HFFc6 (cell line): ENCODE measurements around the gene OSBPL8. TPM values are rescaled to one million over a fixed set of nuclear protein-coding genes. Genes with fewer than 3 reads are reported as not detected.
"Not testable (repeated sequence)": the region's sequence is repeated elsewhere in the genome, so short reads cannot be mapped to it uniquely, and the experiment has no call there.

Experiments
- DNase-seq: peaks from one replicate; pipeline ENCODE4 v3.0.0-alpha.2; 2018
- H3K27ac Mint-ChIP-seq: 2 replicates; pipeline ENCODE4 v1.8.0; 2020; ENCODE audit warnings: mild to moderate bottlenecking, mixed read lengths
- H3K27me3 Mint-ChIP-seq: 2 replicates; pipeline ENCODE4 v1.8.0; 2021; ENCODE audit warnings: mild to moderate bottlenecking, moderate library complexity, mixed read lengths; ENCODE audit not compliant: insufficient read depth
- H3K36me3 Mint-ChIP-seq: 2 replicates; pipeline ENCODE4 v1.8.0; 2021; ENCODE audit warnings: low read depth, mixed read lengths
- H3K4me1 Mint-ChIP-seq: 2 replicates; pipeline ENCODE4 v1.8.0; 2020; ENCODE audit warnings: low read depth, mixed read lengths
- H3K4me3 Mint-ChIP-seq: 2 replicates; pipeline ENCODE4 v1.8.0; 2020; ENCODE audit warnings: mild to moderate bottlenecking, moderate library complexity, mixed read lengths
- H3K9me3 Mint-ChIP-seq: 2 replicates; pipeline ENCODE4 v1.8.0; 2020; ENCODE audit warnings: mild to moderate bottlenecking, mixed read lengths
- total RNA-seq, 6 experiments: library from RNA; stranded (reverse); fragmentation: NEBNext Ultra II Directional; extraction: Animal tissue kit (Norgen Biotek cat#: 25700); gene quantifications; 2 replicates in 1 of 6; 3 replicates in 5 of 6; pipeline ENCODE4 v1.2.3, GENCODE V29; 2021
- TF ChIP-seq, protein P1 (sequence below): fragments of 200-600 bp; sonication (generic); IDR thresholded peaks from 2 replicates; pipeline ENCODE4 v1.5.0; 2021; ENCODE audit warnings: antibody characterized with exemption, mild to moderate bottlenecking

OSBPL8 gene
- total RNA-seq, 6 experiments from 2014 or later = 66.8 to 77.8 (median 71.1) TPM

DNA sequence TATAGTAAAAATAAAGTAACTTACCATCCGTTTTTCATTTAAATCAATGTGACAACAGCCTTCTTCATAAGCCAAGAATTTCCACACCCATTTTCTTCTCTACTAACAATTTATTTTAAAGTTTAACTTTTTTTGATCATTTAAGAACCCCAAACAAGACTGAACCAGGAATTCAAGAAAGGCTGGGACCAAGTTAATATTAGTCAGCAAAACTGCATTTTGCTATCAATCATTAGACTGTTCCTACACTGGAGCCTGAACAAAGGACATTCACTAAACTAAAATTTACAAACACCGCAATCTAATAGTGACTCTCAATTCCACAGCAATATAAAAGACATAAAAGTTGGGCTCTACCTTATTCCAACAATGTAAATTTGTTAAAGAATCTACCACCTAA is 73.6 kb downstream of the OSBPL8 start:
- DNase-seq = no peak
- Mint-ChIP-seq H3K4me1 (peaks cover 22% of the 10 kb centered on the region), H3K27ac (no peak overlapping the region), H3K36me3 (peaks cover 11% of the 10 kb centered on the region; the same call in 1 of the 2 replicates), H3K9me3 (no peaks in the 10 kb centered on the region), H3K4me3 (no peak overlapping the region), H3K27me3 (no peaks in the 10 kb centered on the region)
- TF ChIP-seq, protein P1, sequence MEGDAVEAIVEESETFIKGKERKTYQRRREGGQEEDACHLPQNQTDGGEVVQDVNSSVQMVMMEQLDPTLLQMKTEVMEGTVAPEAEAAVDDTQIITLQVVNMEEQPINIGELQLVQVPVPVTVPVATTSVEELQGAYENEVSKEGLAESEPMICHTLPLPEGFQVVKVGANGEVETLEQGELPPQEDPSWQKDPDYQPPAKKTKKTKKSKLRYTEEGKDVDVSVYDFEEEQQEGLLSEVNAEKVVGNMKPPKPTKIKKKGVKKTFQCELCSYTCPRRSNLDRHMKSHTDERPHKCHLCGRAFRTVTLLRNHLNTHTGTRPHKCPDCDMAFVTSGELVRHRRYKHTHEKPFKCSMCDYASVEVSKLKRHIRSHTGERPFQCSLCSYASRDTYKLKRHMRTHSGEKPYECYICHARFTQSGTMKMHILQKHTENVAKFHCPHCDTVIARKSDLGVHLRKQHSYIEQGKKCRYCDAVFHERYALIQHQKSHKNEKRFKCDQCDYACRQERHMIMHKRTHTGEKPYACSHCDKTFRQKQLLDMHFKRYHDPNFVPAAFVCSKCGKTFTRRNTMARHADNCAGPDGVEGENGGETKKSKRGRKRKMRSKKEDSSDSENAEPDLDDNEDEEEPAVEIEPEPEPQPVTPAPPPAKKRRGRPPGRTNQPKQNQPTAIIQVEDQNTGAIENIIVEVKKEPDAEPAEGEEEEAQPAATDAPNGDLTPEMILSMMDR = no peak

DNA sequence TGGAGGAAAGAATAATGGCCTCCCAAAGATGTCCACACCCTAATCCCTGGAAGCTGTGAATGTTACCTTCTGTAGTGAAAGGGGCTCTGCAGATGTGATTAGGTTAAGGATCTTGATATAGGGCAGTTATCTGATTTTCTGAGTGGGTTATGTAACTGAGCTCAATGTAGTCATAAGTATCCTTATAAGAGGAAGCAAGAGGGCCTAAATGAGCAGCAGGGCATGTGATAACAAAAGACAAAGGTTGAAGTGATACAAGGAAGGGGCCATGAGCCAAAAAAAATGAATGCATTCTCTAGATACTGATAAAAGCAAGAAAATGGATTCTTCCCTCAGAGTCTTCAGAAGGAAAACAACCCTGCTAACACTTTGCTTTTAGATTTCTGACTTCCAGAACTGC is 78.8 kb downstream of the OSBPL8 start:
- Mint-ChIP-seq H3K4me1 (no peaks in the 10 kb centered on the region), H3K27ac (no peak overlapping the region), H3K36me3 (0 out of 2 replicates have a peak, but pooled peaks cover 9% of the 10 kb centered on the region), H3K4me3 (no peak overlapping the region), H3K27me3 (no peaks in the 10 kb centered on the region), H3K9me3 (no peaks in the 10 kb centered on the region)
- TF ChIP-seq, protein P1 = no peak
- DNase-seq = no peak

- no peak overlapping the region for H3K27ac Mint-ChIP-seq
Measured at GRCh38 chr12:76478045-76478444, 81.5 kb downstream of the OSBPL8 start.

GRCh38 chr12:76472862-76473261 is 86.7 kb downstream of the OSBPL8 start:
- not testable (repeated sequence) for H3K27me3 Mint-ChIP-seq, H3K4me3 Mint-ChIP-seq, H3K36me3 Mint-ChIP-seq, H3K4me1 Mint-ChIP-seq, H3K27ac Mint-ChIP-seq, H3K9me3 Mint-ChIP-seq, DNase-seq
- TF ChIP-seq, protein P1 = peak; percentile 54

More at GRCh38 chr12:76478045-76478444, 81.5 kb downstream of the OSBPL8 start:
- no peak overlapping the region for H3K4me3 Mint-ChIP-seq
- TF ChIP-seq, protein P1 = no peak
- H3K36me3 Mint-ChIP-seq = 0 out of 2 replicates have a peak, but pooled peaks cover 4% of the 10 kb centered on the region
- no peak for DNase-seq
- H3K4me1 Mint-ChIP-seq = no peaks in the 10 kb centered on the region
- H3K27me3 Mint-ChIP-seq = no peaks in the 10 kb centered on the region
- no peaks in the 10 kb centered on the region for H3K9me3 Mint-ChIP-seq

DNA sequence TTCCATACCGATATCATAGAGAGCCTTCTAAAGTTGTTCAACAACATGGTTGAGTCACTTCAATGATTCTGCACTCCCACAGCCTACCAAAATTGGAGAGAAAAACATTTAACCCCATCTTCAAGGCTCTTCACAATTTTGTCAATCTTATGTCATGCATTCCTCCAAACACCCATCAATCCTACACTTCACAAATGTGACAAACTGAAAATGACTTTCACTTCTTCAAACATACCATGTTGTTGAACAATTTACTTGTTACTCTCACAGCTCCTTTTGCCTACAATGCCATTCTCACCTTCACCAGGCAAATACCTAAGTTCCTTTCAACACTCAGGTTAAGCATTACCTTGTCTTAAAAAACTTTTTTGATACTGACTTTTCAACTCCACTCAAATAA is 88.0 kb downstream of the OSBPL8 start:
- TF ChIP-seq, protein P1 = no peak
- DNase-seq = no peak

More for the DNA sequence above, 88.0 kb downstream of the OSBPL8 start:
- Mint-ChIP-seq H3K36me3 (no peaks in the 10 kb centered on the region), H3K9me3 (no peaks in the 10 kb centered on the region), H3K4me1 (peaks cover 11% of the 10 kb centered on the region), H3K4me3 (no peak overlapping the region), H3K27ac (no peak overlapping the region), H3K27me3 (peaks cover 1% of the 10 kb centered on the region; the same call in 1 of the 2 replicates)
